ENCODE data around the gene MAPKAP1. TPM values are rescaled to one million over a fixed set of nuclear protein-coding genes. Genes with fewer than 3 reads are reported as not detected.

Gene MAPKAP1
- total and polyA plus RNA-seq, 9 of the 15 experiments (the other 6 are each of a cell fraction or from before 2014, with no cell fraction given) = 2.6 to 82.1 (median 61.1) TPM

DNA sequence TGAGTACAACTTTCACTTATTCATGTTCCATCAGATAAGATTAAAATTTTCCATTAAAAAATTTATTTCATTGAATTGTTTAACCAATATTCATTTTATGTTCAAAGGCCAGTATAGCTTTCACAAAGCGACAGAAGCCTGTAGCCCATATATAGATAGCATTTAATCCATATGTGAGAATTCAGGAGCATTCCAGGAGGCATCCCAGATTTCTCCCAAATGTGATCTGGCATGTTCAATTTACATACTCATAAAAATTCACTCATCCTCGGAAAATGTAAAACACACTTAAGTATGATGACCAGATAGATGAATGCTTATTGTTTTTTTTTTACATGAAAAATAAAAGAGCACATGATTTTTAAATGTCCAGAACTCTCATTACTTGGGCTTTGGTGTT, 141.9 kb downstream of the MAPKAP1 start:
- H3K9me1 ChIP-seq (ENCODE audit: control insufficient read depth, insufficient read depth, low read length) = no peaks in the 10 kb centered on the region
- BruUV-seq (replicated peaks) = no TSS peak
- WGBS (ENCODE audit: insufficient coverage, low coverage, missing lambda C conversion rate) = 97% methylated on average over 2 of the region's 2 CpGs
- H3K9me3 ChIP-seq (replicated peaks; ENCODE audit: control insufficient read depth, insufficient read depth, low read depth, low read length) = no peaks in the 10 kb centered on the region
- H4K20me1 ChIP-seq (replicated peaks; ENCODE audit: control insufficient read depth, insufficient read depth, low read length) = no peaks in the 10 kb centered on the region
- H2AFZ ChIP-seq (ENCODE audit: low read depth, low read length) = no peak overlapping the region
- H3K4me3 ChIP-seq = no peak overlapping the region
- no peak for ATAC-seq
- no peak overlapping the region for H3K4me2 ChIP-seq (ENCODE audit: insufficient read depth, low read length)
- no peaks in the 10 kb centered on the region for H3K4me1 ChIP-seq (replicated peaks in 1 of 2; ENCODE audit: control insufficient read depth in 2 of 2, insufficient read depth in 2 of 2, low read length in 2 of 2)
- POLR2A ChIA-PET = interaction anchor here (0.6 kb wide), 1 partner anchor 377 kb away, joined by 3 read pairs; no protein-coding TSS in a partner anchor
- in situ Hi-C loops (cut with MboI) (no loop called here), intact Hi-C loops (cut with micrococcal nuclease) (loop anchor here (10.0 kb wide), 1 partner anchor 930 kb away; no protein-coding TSS in a partner anchor)
- FAIRE-seq = no peak
- CTCF ChIA-PET (ENCODE audit: low intra/inter-chr PET ratio) = no interaction called here
- no peak overlapping the region for H3K27ac ChIP-seq (ENCODE audit: extremely low read depth, low read depth, low read length)
- DNase-seq (ENCODE audit: extremely low read depth in 1 of 4, low spot score in 3 of 4) = no peak
- H3K79me2 ChIP-seq (ENCODE audit: control insufficient read depth, insufficient read depth, low read length) = no peaks in the 10 kb centered on the region
- no peaks in the 10 kb centered on the region for H3K36me3 ChIP-seq (ENCODE audit: control insufficient read depth, insufficient read depth, low read length)
- H3K27me3 ChIP-seq (ENCODE audit: control insufficient read depth in 2 of 2, insufficient read depth in 2 of 2, low read length in 2 of 2) = no peaks in the 10 kb centered on the region
- H3K9ac ChIP-seq (ENCODE audit: insufficient read depth in 1 of 2, low read depth in 2 of 2, low read length in 2 of 2) = no peak overlapping the region
- TF ChIP-seq, protein P1, sequence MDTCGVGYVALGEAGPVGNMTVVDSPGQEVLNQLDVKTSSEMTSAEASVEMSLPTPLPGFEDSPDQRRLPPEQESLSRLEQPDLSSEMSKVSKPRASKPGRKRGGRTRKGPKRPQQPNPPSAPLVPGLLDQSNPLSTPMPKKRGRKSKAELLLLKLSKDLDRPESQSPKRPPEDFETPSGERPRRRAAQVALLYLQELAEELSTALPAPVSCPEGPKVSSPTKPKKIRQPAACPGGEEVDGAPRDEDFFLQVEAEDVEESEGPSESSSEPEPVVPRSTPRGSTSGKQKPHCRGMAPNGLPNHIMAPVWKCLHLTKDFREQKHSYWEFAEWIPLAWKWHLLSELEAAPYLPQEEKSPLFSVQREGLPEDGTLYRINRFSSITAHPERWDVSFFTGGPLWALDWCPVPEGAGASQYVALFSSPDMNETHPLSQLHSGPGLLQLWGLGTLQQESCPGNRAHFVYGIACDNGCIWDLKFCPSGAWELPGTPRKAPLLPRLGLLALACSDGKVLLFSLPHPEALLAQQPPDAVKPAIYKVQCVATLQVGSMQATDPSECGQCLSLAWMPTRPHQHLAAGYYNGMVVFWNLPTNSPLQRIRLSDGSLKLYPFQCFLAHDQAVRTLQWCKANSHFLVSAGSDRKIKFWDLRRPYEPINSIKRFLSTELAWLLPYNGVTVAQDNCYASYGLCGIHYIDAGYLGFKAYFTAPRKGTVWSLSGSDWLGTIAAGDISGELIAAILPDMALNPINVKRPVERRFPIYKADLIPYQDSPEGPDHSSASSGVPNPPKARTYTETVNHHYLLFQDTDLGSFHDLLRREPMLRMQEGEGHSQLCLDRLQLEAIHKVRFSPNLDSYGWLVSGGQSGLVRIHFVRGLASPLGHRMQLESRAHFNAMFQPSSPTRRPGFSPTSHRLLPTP (IDR thresholded peaks at IDR 0.05; ENCODE audit: borderline replicate concordance, extremely low read depth, insufficient read length) = no peak
- TF ChIP-seq, protein P2, sequence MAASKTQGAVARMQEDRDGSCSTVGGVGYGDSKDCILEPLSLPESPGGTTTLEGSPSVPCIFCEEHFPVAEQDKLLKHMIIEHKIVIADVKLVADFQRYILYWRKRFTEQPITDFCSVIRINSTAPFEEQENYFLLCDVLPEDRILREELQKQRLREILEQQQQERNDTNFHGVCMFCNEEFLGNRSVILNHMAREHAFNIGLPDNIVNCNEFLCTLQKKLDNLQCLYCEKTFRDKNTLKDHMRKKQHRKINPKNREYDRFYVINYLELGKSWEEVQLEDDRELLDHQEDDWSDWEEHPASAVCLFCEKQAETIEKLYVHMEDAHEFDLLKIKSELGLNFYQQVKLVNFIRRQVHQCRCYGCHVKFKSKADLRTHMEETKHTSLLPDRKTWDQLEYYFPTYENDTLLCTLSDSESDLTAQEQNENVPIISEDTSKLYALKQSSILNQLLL (CRISPR knock-in tag; IDR thresholded peaks at IDR 0.05; ENCODE audit: borderline replicate concordance) = no peak
- TF ChIP-seq, protein P3, sequence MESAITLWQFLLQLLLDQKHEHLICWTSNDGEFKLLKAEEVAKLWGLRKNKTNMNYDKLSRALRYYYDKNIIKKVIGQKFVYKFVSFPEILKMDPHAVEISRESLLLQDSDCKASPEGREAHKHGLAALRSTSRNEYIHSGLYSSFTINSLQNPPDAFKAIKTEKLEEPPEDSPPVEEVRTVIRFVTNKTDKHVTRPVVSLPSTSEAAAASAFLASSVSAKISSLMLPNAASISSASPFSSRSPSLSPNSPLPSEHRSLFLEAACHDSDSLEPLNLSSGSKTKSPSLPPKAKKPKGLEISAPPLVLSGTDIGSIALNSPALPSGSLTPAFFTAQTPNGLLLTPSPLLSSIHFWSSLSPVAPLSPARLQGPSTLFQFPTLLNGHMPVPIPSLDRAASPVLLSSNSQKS (CRISPR knock-in tag; IDR thresholded peaks at IDR 0.05) = no peak
- no peak for TF ChIP-seq HDAC3 (IDR thresholded peaks at IDR 0.05; ENCODE audit: borderline replicate concordance, partially characterized antibody)
- TF ChIP-seq ARNT (IDR thresholded peaks at IDR 0.05) = no peak
- no peak for TF ChIP-seq MAFF (IDR thresholded peaks at IDR 0.05; ENCODE audit: low read length)

Measured in K562 (cell line).